ENCODE results near the gene FOXL1. TPM values are rescaled to one million over a fixed set of nuclear protein-coding genes. Genes with fewer than 3 reads are reported as not detected.

Gene FOXL1
- total and polyA plus RNA-seq, 2 of the 13 experiments (the other 11 are each of a cell fraction or from before 2014, with no cell fraction given): not detected

- POLR2A ChIA-PET: no interaction called here
- Histone ChIP-seq H3K4me3 (replicated peaks in 1 of 3; ENCODE audit: insufficient read depth in 1 of 3, low read depth in 2 of 3, low read length in 3 of 3) (no peak overlapping the region), H3K9me3 (ENCODE audit: low read length) (no peaks in the 10 kb centered on the region), H3K9ac (ENCODE audit: insufficient read depth, low read depth, low read length) (no peak overlapping the region), H2AFZ (ENCODE audit: low read length) (no peak overlapping the region), H3K27ac (ENCODE audit: extremely low read length, insufficient read depth, low read length) (no peak overlapping the region), H3K79me2 (ENCODE audit: insufficient read depth, low read length) (no peaks in the 10 kb centered on the region), H4K20me1 (ENCODE audit: insufficient read depth, low read length) (no peaks in the 10 kb centered on the region), H3K4me1 (ENCODE audit: insufficient read depth, low read length) (no peaks in the 10 kb centered on the region), H3K4me2 (ENCODE audit: low read depth, low read length) (no peak overlapping the region), H3K36me3 (replicated peaks in 1 of 2; ENCODE audit: control insufficient read depth in 1 of 2, insufficient read depth in 2 of 2, low read length in 2 of 2) (no peaks in the 10 kb centered on the region), H3K27me3 (ENCODE audit: control insufficient read depth in 1 of 2, insufficient read depth in 2 of 2, low read length in 2 of 2) (peaks cover 4 to 43% of the 10 kb centered on the region in 2 experiments; a peak in 3 of 5 replicates)
- in situ Hi-C loops (cut with HindIII; ENCODE audit: extremely low pct_ligation_motif_present, low pct_unique_long_range_greater_than_20kb) (no loop called here), intact Hi-C loops (cut with micrococcal nuclease; ENCODE audit: unreplicated experiment) (loop anchor here (10.0 kb wide), 1 partner anchor 271 kb away; no protein-coding TSS in a partner anchor)
- no peak for ATAC-seq
- no TSS peak for BruUV-seq (replicated peaks)
- WGBS (ENCODE audit: low lambda C conversion rate): 13% methylated on average over 6 of the region's 6 CpGs
- FAIRE-seq: no peak
- CTCF ChIA-PET (ENCODE audit: low intra/inter-chr PET ratio, low total read pairs): no interaction called here
- no peak for DNase-seq (ENCODE audit: low spot score)
- TF ChIP-seq SAP130 (CRISPR knock-in tag; IDR thresholded peaks at IDR 0.05; ENCODE audit: low read depth) (no peak), ZNF253 (CRISPR knock-in tag; IDR thresholded peaks at IDR 0.05; ENCODE audit: borderline replicate concordance) (no peak), HNF1B (CRISPR knock-in tag; IDR thresholded peaks at IDR 0.05) (no peak), KIAA2018 (CRISPR knock-in tag; IDR thresholded peaks at IDR 0.05; ENCODE audit: borderline replicate concordance) (no peak), IRF9 (CRISPR knock-in tag; IDR thresholded peaks at IDR 0.05; ENCODE audit: borderline replicate concordance) (no peak), CHCHD3 (CRISPR knock-in tag; IDR thresholded peaks at IDR 0.05) (no peak), HDAC1 (CRISPR knock-in tag; IDR thresholded peaks at IDR 0.05) (no peak), BRF2 (CRISPR knock-in tag; IDR thresholded peaks at IDR 0.05) (no peak), ZNF564 (CRISPR knock-in tag; IDR thresholded peaks at IDR 0.05) (no peak), SMAD1 (CRISPR knock-in tag; IDR thresholded peaks at IDR 0.05; ENCODE audit: borderline replicate concordance, low read depth) (no peak), ZNF484 (CRISPR knock-in tag; IDR thresholded peaks at IDR 0.05; ENCODE audit: borderline replicate concordance, low read depth) (no peak)
Measured at GRCh38 chr16:86584071-86584685, 5.8 kb downstream of the FOXL1 start.
